Measurements from ENCODE around the gene A1BG.
"Not testable (repeated sequence)": the region's sequence is repeated elsewhere in the genome, so short reads cannot be mapped to it uniquely, and the experiment has no call there.

Gene A1BG

GRCh38 chr19:58361900-58362271 is 8.6 kb upstream of the A1BG start:
- DNase-seq (ENCODE audit: low spot score): no peak
- no peak for FAIRE-seq

DNA sequence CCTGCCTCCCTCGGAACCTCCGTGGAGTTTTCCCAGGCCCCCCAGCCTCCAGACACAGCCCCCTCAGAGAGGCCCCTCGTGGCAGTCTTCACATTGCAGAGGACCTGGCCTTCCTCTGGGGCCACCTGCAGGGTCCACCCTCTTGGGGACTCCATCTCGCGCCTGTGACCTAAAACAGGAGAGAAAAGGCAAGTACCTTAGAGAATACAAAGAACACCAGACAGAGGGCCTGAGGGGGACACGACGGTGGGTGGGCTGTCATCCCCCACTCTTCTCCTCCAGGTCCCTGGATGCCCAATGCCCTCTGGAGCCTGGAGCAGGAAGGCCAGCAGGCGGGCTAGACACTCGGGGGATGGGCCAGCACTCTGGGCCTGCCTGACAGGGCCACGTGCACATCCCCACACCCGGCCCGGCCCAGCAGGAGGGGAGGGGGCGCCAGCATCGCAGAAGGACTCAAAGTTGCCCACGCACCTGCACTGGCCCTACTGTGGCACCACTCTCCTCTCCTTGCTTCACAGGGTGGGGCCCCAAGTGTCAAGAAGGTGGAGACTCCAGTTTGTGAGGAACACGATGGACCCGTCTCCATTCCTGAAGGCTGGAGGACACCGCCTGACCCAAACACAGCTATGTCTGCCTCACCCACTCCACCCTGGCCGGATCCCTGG is 4.3 kb upstream of the A1BG start:
- no peak for FAIRE-seq
- DNase-seq (ENCODE audit: low spot score): no peak

- DNase-seq (ENCODE audit: low spot score) (no peak), FAIRE-seq (no peak)
Measured at GRCh38 chr19:58356766-58357480, 3.6 kb upstream of the A1BG start.

DNA sequence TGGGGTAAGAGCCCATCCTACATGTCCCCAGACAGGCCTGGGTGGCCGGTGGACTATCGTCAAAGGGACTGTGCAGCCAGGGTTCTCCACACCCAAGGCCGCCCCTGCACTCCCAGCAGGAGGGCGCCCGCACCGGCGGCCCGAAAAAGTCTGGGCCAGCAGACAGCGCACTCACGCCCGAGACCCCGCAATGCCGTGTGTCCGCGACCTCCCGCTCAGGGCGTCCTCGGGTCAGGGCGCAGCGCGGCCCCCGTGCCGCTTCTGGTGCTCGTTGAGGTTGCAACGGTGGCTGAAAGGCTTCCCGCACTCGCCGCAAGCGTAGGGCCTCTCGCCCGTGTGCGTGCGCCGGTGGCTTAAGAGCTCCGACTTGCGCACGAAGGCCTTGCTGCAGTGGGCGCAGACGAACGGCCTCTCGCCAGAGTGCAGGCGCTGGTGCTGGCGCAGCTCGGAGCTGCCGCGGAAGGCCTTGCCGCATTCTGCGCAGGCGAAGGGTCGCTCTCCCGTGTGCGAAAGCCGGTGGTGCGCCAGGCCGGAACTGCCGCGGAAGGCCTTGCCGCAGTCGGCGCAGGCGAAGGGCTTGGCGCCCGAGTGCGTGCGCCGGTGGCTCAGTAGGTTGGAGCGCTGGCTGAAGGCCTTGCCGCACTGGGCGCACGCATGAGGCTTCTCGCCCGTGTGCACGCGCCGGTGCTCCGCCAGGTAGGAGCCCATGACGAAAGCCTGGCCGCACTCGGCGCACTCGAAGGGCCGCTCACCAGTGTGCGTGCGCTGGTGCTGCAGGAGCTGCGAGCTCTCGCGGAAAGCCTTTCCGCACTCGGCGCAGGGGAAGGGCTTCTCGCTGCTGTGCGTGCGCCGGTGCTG is 2.8 kb upstream of the A1BG start:
- DNase-seq (ENCODE audit: low spot score): no peak
- FAIRE-seq: no peak

DNA sequence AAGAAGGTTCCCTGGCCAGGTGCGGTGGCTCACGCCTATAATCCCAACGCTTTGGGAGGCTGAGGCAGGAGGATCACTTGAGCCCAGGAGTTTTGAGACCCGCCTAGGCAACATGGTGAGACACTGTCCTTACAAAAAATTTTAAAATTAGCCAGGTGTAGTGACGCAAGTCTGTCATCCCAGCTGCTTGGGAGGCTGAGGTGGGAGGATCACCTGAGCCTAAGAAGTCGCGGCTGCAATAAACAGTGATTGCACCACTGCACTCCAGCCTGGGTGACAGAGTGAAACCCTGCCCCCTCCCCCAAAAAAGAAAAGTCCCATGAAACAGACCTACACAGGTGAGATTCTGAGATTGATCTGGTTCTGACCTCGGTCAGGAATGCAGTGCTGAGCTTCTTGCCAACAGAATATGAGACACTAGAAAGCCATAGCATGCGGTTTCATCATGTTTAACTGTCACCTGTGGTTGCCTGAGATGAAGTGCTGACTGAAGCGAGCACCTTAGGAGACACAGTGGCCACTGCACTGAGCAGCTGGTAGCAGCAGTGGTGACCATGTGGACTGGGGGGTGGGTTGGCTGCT is 2.0 kb upstream of the A1BG start:
- FAIRE-seq: no peak

DNA sequence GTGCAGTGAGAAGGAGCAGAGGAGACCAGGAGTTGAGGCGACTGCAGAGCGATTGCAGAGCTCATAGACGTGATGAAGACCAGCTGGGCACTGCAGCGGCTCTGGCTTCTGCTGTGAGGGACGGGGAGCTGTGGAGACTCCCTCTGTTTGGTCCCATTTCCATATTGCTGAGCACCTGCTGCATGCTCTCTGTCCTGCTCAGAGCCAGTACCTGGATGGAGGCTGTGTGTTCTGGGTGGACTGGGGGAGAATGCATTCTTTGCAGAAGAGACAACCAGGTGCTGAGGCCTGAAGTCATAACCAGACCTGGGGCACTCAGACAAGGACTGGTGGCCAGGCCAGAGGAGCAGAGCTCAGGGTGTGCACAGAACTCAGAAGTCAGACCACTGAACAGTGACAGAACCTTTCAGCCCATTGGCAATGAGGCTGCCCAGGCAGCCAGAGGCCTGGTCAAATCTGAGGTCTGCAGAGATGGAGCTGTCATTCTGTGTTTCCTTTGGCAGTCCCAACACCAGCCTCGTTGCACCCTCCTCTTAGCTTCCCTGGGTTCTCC is 1.3 kb upstream of the A1BG start:
- FAIRE-seq (no peak), DNase-seq (ENCODE audit: low spot score) (no peak)

More for the DNA sequence above, 2.0 kb upstream of the A1BG start:
- no peak for DNase-seq (ENCODE audit: low spot score)

DNA sequence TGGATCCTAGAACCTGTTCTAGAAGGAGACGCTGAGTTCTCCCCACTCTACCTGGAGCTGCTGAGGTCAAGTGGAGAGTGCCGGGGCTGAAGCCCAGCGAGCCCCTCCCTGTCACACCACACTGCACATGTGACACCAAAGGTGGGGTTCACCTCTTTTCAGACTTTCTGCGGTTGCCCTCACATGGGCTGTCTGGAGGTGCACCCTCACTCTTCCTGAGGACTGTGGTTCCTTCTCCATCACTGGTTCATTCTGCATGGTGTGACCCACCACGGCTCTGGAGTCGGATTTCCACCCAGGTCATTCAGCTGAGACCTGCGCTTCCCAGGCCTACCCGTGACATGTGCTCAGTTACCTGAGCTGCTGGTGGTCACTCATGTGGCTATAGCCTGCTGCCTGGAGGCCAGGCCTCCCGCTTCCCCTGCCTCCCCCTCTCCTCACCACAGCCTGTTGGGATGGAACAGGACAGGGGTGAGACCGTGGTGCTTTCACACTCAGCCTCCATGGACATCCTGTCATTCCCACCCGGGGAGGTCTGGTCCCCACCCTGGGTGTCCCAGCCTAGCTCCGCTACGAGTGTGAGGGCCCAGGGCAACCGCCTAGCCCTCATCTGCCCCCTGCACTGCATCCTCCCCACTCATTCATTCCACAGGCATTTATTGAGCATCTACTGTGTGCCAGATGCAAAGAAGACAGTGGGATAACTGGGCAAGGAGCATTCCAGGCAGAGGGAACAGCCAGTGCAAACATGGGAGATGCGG is 605 bp upstream of the A1BG start:
- DNase-seq (ENCODE audit: low spot score): no peak
- FAIRE-seq: no peak

- DNase-seq (ENCODE audit: low spot score): no peak
Measured at GRCh38 chr19:58351990-58352755, 1.1 kb downstream of the A1BG start.

DNA sequence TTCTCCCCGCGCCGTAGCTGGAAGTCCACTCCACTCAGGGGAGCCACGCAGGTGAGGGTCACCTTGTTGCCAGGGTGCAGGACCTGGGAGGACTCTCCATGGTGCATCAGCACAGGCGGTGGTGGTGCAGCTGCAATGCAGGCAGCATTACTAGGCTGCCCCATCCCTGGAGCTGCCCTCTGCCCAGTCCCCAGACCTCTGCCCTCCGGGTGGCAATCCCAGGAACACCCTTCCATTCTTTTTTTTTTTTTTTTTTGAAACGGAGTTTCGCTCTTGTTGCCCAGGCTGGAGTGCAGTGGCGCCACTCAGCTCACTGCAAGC is 1.8 kb downstream of the A1BG start:
- no peak for FAIRE-seq
- no peak for DNase-seq (ENCODE audit: low spot score)

More at GRCh38 chr19:58351990-58352755, 1.1 kb downstream of the A1BG start:
- no peak for FAIRE-seq

DNA sequence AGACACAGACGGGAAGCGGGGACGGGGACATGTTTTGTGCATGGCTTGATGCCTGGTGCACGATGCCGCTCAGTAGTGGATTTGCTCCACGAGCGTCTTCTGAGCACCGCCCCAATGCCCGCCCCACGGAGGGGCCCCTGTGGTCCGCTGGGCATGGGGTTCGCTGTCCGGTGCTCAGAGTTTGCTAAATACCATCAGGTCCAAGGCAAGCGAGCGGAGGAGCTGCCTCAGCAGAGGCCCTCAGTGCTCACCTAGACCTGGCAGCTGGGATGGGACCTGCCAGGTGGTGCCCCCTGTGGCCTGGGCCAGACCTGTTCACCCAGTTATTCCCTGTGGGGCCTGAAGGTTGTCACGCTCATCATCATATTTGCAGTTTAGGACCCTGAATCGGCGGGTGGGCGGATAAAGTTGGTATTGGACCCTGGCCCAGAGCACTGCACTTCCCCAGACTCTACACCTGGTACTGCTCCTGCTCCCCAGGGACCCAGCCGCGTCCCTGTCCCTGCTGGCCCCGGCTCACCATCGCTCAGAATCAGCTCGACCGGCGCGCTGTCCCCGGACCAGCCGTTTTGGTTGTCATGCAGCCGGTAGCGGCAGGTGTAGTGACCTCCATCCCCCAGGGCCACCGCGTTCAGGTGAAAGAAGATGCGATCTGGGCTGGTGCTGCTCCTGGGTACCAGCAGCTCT is 2.3 kb downstream of the A1BG start:
- DNase-seq (ENCODE audit: low spot score): no peak
- no peak for FAIRE-seq

DNA sequence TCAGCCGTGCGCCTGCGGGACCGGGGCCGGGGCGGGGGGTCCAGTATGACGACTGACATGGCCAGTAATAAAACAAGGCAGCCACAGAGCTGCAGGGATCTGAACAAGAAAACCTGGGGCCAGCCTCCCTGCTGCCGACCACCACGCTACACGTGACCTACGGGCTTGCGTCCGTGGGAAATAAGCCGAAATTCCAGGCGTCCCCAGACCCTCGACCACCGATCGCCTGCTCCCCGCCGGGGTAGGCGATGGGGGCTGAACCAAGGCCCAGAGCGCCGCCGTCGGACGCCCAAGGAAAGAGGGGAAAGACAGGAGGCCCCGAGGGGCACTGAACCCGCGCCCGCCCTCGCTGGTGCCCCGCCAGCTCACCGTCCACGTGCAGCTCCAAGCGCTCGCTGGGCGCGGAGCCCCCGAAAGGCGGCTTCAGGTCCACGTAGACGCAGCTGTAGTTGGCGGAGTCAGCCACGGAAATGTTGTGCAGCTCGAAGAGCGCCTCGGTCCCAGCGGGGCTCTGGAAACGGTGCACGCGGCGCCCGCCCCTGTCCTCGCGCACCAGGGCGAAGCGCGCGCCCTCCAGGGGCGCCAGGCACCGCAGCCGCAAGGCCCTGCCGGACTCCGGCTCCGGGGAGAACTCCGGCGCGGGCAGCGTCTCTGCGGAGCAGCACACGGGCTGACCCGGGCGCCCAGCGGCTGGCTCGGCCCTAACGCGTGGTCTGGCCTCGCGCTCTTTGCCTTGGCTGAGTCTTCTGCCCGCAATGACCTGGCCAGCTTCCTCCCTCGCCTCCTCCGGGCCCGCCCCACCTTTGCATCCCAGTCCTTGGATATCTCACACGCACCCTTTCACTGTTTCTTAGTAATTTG is 3.1 kb downstream of the A1BG start:
- no peak for FAIRE-seq

GRCh38 chr19:58349590-58349989 is 3.7 kb downstream of the A1BG start:
- FAIRE-seq (no peak), DNase-seq (ENCODE audit: low spot score) (no peak)

More for the DNA sequence above, 3.1 kb downstream of the A1BG start:
- DNase-seq (ENCODE audit: low spot score): no peak

- DNase-seq (ENCODE audit: low spot score); FAIRE-seq: not testable (repeated sequence)
Measured at GRCh38 chr19:58348080-58348479, 5.2 kb downstream of the A1BG start.

GRCh38 chr19:58346961-58347929 is 6.0 kb downstream of the A1BG start:
- DNase-seq (ENCODE audit: low spot score): no peak
- FAIRE-seq: no peak

DNA sequence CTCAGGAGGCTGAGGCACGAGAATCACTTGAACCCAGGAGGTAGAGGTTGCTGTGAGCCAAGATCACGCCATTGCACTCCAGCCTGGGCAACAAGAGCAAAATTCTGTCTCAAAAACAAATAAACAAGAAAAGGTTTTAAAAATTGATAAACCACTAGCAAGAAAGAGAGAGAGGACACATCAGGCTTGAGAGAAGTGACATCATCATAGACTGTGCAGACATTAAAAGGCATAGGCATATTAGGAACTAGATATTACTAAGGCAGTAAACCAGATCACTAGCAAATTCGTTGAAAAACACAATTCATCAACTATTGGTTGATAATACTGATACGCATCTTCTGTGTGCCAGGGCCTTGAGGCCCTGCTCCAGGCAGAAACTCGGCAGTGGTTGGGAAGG is 7.7 kb downstream of the A1BG start:
- DNase-seq (ENCODE audit: low spot score) (no peak), FAIRE-seq (no peak)

DNA sequence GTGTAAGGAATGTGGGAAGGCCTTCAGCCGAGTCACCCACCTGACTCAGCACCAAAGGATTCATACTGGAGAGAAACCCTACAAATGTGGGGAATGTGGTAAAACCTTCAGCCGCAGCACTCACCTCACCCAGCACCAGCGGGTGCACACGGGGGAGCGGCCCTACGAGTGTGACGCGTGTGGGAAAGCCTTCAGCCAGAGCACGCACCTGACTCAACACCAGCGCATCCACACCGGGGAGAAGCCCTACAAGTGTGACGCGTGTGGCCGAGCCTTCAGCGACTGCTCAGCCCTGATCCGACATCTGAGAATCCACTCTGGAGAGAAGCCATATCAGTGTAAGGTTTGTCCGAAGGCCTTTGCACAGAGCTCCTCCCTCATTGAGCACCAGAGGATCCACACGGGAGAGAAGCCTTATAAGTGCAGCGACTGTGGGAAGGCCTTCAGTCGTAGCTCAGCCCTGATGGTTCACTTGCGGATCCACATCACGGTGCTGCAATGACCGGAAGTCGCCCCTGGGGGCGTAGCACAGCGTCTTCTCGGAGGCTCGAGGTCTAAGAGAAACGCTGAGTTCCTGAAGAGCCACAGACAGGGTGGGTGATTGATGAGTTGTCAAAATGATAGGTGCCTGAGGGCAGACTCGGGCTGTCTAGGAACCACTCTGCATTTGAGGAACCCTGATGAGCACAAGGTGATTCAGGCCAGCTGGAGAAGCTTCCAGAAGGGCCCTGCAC is 14.3 kb downstream of the A1BG start:
- no peak for DNase-seq (ENCODE audit: low spot score)

DNA sequence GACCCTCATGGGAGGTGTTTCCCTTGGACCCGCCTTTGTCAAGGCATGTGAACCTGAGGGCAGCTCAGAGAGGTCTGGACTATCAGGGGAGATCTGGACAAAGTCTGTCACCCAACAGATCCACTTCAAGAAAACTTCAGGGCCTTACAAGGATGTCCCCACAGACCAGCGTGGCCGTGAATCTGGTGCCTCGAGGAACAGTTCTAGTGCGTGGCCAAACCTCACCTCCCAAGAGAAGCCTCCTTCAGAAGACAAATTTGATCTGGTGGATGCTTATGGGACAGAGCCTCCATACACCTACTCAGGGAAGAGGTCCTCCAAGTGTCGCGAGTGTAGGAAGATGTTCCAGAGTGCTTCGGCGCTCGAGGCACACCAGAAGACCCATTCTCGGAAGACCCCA is 15.0 kb downstream of the A1BG start:
- FAIRE-seq (no peak), DNase-seq (ENCODE audit: low spot score) (no peak)

More for the DNA sequence above, 14.3 kb downstream of the A1BG start:
- no peak for FAIRE-seq
